Activated CD8-positive, alpha-beta memory T cell treated with anti-CD3 and anti-CD28 coated beads, Interleukin-2, amount 10 ng/mL, durations not matched to agents 7 days and 5 days (primary cell): Measurements from ENCODE around the gene FRMD3. TPM values are rescaled to one million over a fixed set of nuclear protein-coding genes. Genes with fewer than 3 reads are reported as not detected.
A peak's percentile ranks its signal among the peaks of the same experiment; 100 is the strongest.

ENCODE experiments used
- ATAC-seq: fragments of 150-1000 bp; cut with Tn5 transposase; one replicate; pipeline ENCODE4 v1.10.0; 2021; ENCODE audit warnings: moderate library complexity
- CTCF ChIA-PET: fragments of 350-600 bp; sonication (Branson Sonifier 250); formaldehyde crosslinking; loops from one replicate; lab custom pipeline; 2021; ENCODE audit warnings: antibody characterized with exemption; lab: Charles Lee
- DNase-seq: peaks from one replicate; pipeline ENCODE4 v3.0.0-alpha.2; 2020
- H3K27ac Mint-ChIP-seq: one replicate; pipeline ENCODE4 v1.8.0; 2021; ENCODE audit warnings: mild to moderate bottlenecking, mixed read lengths
- H3K27me3 Mint-ChIP-seq: one replicate; pipeline ENCODE4 v1.8.0; 2021; ENCODE audit warnings: mixed read lengths
- H3K36me3 Mint-ChIP-seq: one replicate; pipeline ENCODE4 v1.8.0; 2021; ENCODE audit warnings: mild to moderate bottlenecking, mixed read lengths
- H3K4me1 Mint-ChIP-seq: one replicate; pipeline ENCODE4 v1.8.0; 2021; ENCODE audit warnings: mixed read lengths
- H3K4me3 Mint-ChIP-seq: one replicate; pipeline ENCODE4 v1.8.0; 2021; ENCODE audit warnings: mild to moderate bottlenecking, moderate library complexity, mixed read lengths
- H3K9me3 Mint-ChIP-seq: one replicate; pipeline ENCODE4 v1.8.0; 2022; ENCODE audit warnings: low read depth, mixed read lengths
- total RNA-seq, 2 experiments: library from RNA; stranded (reverse); gene quantifications; one replicate each; pipeline ENCODE4 v1.2.3, GENCODE V29; 2021

FRMD3 gene
- total RNA-seq, 2 experiments from 2014 or later: 0.33 to 0.82 TPM

DNA sequence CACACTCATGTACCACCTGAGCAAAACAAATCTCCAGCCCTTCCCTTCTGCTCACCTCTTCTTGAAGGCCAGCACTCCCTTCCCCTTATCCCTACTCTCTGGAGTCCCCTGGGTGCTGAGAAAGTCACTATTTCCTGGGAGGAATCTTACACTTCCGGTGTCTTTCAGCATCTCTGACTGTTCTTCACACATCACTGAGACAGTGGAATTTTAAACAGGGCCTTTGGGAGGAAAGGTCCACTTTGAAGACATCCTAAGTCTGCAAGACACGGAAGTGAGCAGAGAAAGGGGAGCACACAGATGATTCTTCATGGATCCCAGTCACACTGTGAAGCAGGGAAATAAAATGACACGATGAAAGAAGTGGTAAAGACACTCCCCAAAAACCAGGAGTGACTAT is 25.6 kb downstream of the FRMD3 start:
- ATAC-seq (no peak), DNase-seq (no peak)
- H3K4me1 Mint-ChIP-seq: peaks cover 10% of the 10 kb centered on the region
- CTCF ChIA-PET: no interaction called here
- H3K9me3 Mint-ChIP-seq: no peaks in the 10 kb centered on the region
- H3K36me3 Mint-ChIP-seq: no peaks in the 10 kb centered on the region
- no peak overlapping the region for H3K27ac Mint-ChIP-seq
- peaks cover 21% of the 10 kb centered on the region for H3K27me3 Mint-ChIP-seq
- no peak overlapping the region for H3K4me3 Mint-ChIP-seq

DNA sequence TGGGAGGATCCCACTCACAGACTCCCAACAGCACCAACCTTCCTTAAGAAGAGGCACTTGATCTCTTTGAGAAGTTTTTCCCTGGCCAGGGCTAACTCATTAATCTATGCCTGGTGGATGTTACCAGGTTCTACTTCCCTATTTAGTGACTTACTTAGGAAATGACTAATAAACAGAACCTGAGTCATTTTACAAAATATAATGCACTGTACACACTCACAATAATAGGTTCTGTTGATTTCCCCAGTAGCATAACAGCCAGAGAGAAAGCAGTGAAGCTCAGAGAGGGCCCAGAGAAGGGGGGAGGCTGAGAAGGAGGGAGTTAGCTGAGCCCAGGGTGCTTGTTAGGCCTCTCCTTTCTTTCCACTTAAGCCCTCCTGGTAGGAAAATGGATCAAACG is 27.1 kb downstream of the FRMD3 start:
- Mint-ChIP-seq H3K4me1 (peaks cover 10% of the 10 kb centered on the region), H3K27ac (no peak overlapping the region), H3K4me3 (no peak overlapping the region), H3K36me3 (no peaks in the 10 kb centered on the region), H3K9me3 (no peaks in the 10 kb centered on the region), H3K27me3 (peaks cover 10% of the 10 kb centered on the region)
- CTCF ChIA-PET: no interaction called here
- no peak for DNase-seq
- peak; percentile 30 for ATAC-seq

GRCh38 chr9:83509402-83509801 is 28.8 kb downstream of the FRMD3 start:
- H3K36me3 Mint-ChIP-seq: no peaks in the 10 kb centered on the region
- CTCF ChIA-PET: interaction anchor here (0.6 to 0.9 kb wide), 2 partner anchors 10 to 23 kb away, joined by 3 to 4 read pairs; no protein-coding TSS in a partner anchor

GRCh38 chr9:83508067-83508466 is 30.1 kb downstream of the FRMD3 start:
- CTCF ChIA-PET: no interaction called here
- H3K27me3 Mint-ChIP-seq: no peaks in the 10 kb centered on the region
- DNase-seq (peak; percentile 50), ATAC-seq (peak; percentile 76)
- no peaks in the 10 kb centered on the region for H3K36me3 Mint-ChIP-seq
- H3K27ac Mint-ChIP-seq: no peak overlapping the region
- H3K4me1 Mint-ChIP-seq: peaks cover 10% of the 10 kb centered on the region
- no peaks in the 10 kb centered on the region for H3K9me3 Mint-ChIP-seq
- H3K4me3 Mint-ChIP-seq: no peak overlapping the region

More at GRCh38 chr9:83509402-83509801, 28.8 kb downstream of the FRMD3 start:
- H3K27me3 Mint-ChIP-seq: no peaks in the 10 kb centered on the region
- H3K4me1 Mint-ChIP-seq: peaks cover 10% of the 10 kb centered on the region
- H3K9me3 Mint-ChIP-seq: no peaks in the 10 kb centered on the region
- no peak overlapping the region for H3K27ac Mint-ChIP-seq
- no peak overlapping the region for H3K4me3 Mint-ChIP-seq
- ATAC-seq (no peak), DNase-seq (no peak)

DNA sequence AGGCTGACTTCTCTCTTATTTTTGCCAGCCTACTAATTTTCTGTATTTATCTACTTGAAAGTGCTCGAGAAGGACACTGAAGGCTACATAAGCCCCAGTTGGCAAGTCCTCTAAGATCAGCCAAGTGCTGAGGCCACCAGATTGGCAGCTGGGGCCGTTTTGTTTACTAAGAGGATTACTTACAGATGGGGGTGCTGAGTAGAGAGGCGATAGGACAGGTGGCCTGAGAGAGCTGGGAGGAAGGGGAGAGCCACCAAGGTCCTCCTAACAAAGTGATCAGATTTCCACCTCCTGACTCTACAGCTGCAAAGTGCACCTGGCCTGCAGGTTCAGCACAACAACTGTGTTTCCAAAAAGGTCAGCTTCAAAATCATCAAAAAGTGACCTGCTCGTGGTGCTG is 32.9 kb downstream of the FRMD3 start:
- Mint-ChIP-seq H3K4me1 (peaks cover 10% of the 10 kb centered on the region), H3K9me3 (no peaks in the 10 kb centered on the region), H3K27ac (no peak overlapping the region), H3K27me3 (no peaks in the 10 kb centered on the region), H3K4me3 (no peak overlapping the region), H3K36me3 (no peaks in the 10 kb centered on the region)
- CTCF ChIA-PET: interaction anchor here (1.4 kb wide), 1 partner anchor 171 kb away, joined by 3 read pairs; no protein-coding TSS in a partner anchor
- no peak for DNase-seq
- no peak for ATAC-seq

GRCh38 chr9:83503866-83504265 is 34.3 kb downstream of the FRMD3 start:
- no peak overlapping the region for H3K27ac Mint-ChIP-seq
- CTCF ChIA-PET: no interaction called here
- ATAC-seq: no peak

DNA sequence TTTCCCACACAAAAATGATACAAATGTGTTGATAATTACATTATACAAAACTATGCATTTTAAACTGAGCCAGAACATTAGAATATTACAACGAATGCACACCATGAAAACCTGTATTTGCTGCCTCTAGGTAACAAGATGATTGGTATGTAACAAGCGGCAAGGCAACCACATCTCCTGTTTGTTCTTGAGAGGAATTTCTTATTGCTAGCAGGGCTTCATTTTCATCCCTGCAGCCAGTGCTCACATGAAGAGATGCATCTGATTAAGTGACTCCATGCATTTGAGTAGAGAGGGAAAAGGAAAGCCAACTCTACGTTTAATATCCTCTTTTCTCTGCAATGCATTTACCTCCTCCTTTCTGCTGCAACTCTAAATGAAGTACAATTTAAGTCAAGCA is 36.6 kb downstream of the FRMD3 start:
- no peak for DNase-seq
- Mint-ChIP-seq H3K36me3 (no peaks in the 10 kb centered on the region), H3K9me3 (no peaks in the 10 kb centered on the region), H3K4me3 (no peak overlapping the region), H3K27ac (no peak overlapping the region), H3K4me1 (no peaks in the 10 kb centered on the region), H3K27me3 (no peaks in the 10 kb centered on the region)
- ATAC-seq: no peak
- CTCF ChIA-PET: no interaction called here

More at GRCh38 chr9:83503866-83504265, 34.3 kb downstream of the FRMD3 start:
- Mint-ChIP-seq H3K4me1 (peaks cover 10% of the 10 kb centered on the region), H3K36me3 (no peaks in the 10 kb centered on the region), H3K27me3 (no peaks in the 10 kb centered on the region), H3K9me3 (no peaks in the 10 kb centered on the region), H3K4me3 (no peak overlapping the region)
- no peak for DNase-seq

- no peak for DNase-seq
- Mint-ChIP-seq H3K4me1 (no peaks in the 10 kb centered on the region), H3K27ac (no peak overlapping the region), H3K27me3 (no peaks in the 10 kb centered on the region), H3K4me3 (no peak overlapping the region), H3K9me3 (no peaks in the 10 kb centered on the region), H3K36me3 (no peaks in the 10 kb centered on the region)
- no peak for ATAC-seq
- CTCF ChIA-PET: no interaction called here
These were observed 40.8 kb downstream of the FRMD3 start for GRCh38 chr9:83497441-83497840.

- Mint-ChIP-seq H3K27me3 (no peaks in the 10 kb centered on the region), H3K27ac (no peak overlapping the region), H3K9me3 (no peaks in the 10 kb centered on the region), H3K4me3 (no peak overlapping the region), H3K4me1 (no peaks in the 10 kb centered on the region), H3K36me3 (no peaks in the 10 kb centered on the region)
- ATAC-seq (no peak), DNase-seq (no peak)
- CTCF ChIA-PET: no interaction called here
These were observed 46.2 kb downstream of the FRMD3 start for GRCh38 chr9:83491995-83492394.

- CTCF ChIA-PET: no interaction called here
- Mint-ChIP-seq H3K27ac (no peak overlapping the region), H3K9me3 (no peaks in the 10 kb centered on the region)
These were observed 46.8 kb downstream of the FRMD3 start for GRCh38 chr9:83491413-83491812.

GRCh38 chr9:83489961-83490360 is 48.2 kb downstream of the FRMD3 start:
- DNase-seq (no peak), ATAC-seq (no peak)
- CTCF ChIA-PET: no interaction called here
- Mint-ChIP-seq H3K27me3 (no peaks in the 10 kb centered on the region), H3K36me3 (no peaks in the 10 kb centered on the region), H3K4me3 (no peak overlapping the region), H3K27ac (no peak overlapping the region), H3K4me1 (no peaks in the 10 kb centered on the region), H3K9me3 (no peaks in the 10 kb centered on the region)

More at GRCh38 chr9:83491413-83491812, 46.8 kb downstream of the FRMD3 start:
- Mint-ChIP-seq H3K36me3 (no peaks in the 10 kb centered on the region), H3K27me3 (no peaks in the 10 kb centered on the region), H3K4me1 (no peaks in the 10 kb centered on the region), H3K4me3 (no peak overlapping the region)
- ATAC-seq (no peak), DNase-seq (no peak)

DNA sequence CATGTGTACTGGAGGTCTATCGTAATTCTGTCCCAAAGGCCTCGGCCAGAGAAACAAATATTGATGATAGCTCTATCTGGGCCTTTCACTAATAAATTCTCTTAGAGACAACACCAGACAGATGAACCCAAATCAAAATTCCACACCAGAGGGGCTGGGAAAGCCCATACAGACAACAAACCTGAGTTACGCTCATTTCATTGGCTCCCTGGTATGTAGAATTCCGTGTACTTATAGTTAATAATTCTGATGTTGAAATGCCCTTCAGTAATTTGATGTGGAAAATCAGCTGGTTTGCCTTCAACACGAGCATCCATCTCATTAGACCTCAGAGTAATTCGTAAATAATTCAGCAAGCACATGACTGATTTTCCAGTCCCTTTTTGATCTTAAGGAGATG is 53.2 kb downstream of the FRMD3 start:
- no peaks in the 10 kb centered on the region for H3K36me3 Mint-ChIP-seq
- CTCF ChIA-PET: no interaction called here
- H3K4me3 Mint-ChIP-seq: no peak overlapping the region
- DNase-seq (no peak), ATAC-seq (no peak)
- no peaks in the 10 kb centered on the region for H3K4me1 Mint-ChIP-seq
- H3K27ac Mint-ChIP-seq: no peak overlapping the region
- H3K27me3 Mint-ChIP-seq: no peaks in the 10 kb centered on the region
- no peaks in the 10 kb centered on the region for H3K9me3 Mint-ChIP-seq

GRCh38 chr9:83483223-83483622 is 55.0 kb downstream of the FRMD3 start:
- H3K4me1 Mint-ChIP-seq: no peaks in the 10 kb centered on the region
- H3K36me3 Mint-ChIP-seq: peaks cover 3% of the 10 kb centered on the region
- no peak overlapping the region for H3K4me3 Mint-ChIP-seq
- no peak overlapping the region for H3K27ac Mint-ChIP-seq
- H3K27me3 Mint-ChIP-seq: no peaks in the 10 kb centered on the region
- CTCF ChIA-PET: no interaction called here
- ATAC-seq: no peak
- no peak for DNase-seq
- H3K9me3 Mint-ChIP-seq: peaks cover 7% of the 10 kb centered on the region

- CTCF ChIA-PET: no interaction called here
- no peaks in the 10 kb centered on the region for H3K4me1 Mint-ChIP-seq
These were observed 58.4 kb downstream of the FRMD3 start for GRCh38 chr9:83479765-83480164.

GRCh38 chr9:83477571-83477970 is 60.6 kb downstream of the FRMD3 start:
- DNase-seq: no peak
- no peak overlapping the region for H3K4me3 Mint-ChIP-seq
- peaks cover 7% of the 10 kb centered on the region for H3K9me3 Mint-ChIP-seq
- H3K4me1 Mint-ChIP-seq: peaks cover 11% of the 10 kb centered on the region
- H3K27me3 Mint-ChIP-seq: peaks cover 4% of the 10 kb centered on the region
- CTCF ChIA-PET: no interaction called here
- no peak for ATAC-seq
- peaks cover 3% of the 10 kb centered on the region for H3K36me3 Mint-ChIP-seq
- H3K27ac Mint-ChIP-seq: no peak overlapping the region

More at GRCh38 chr9:83479765-83480164, 58.4 kb downstream of the FRMD3 start:
- no peak for ATAC-seq
- H3K27me3 Mint-ChIP-seq: no peaks in the 10 kb centered on the region
- peaks cover 7% of the 10 kb centered on the region for H3K9me3 Mint-ChIP-seq
- no peak overlapping the region for H3K4me3 Mint-ChIP-seq
- H3K27ac Mint-ChIP-seq: no peak overlapping the region
- no peak for DNase-seq
- peaks cover 3% of the 10 kb centered on the region for H3K36me3 Mint-ChIP-seq
